Keratinocyte (primary cell): ENCODE data around the gene CTTNBP2NL.

Experiments
- CTCF ChIP-seq, 3 experiments: IDR thresholded peaks in 1 of 3; conservative IDR thresholded peaks in 1 of 3; optimal IDR thresholded peaks in 1 of 3; 2 replicates in 2 of 3; 3 replicates in 1 of 3; pipeline versions ENCODE3 to v1.5.1; 2011; ENCODE audit warnings: low read length in 3 of 3, mild to moderate bottlenecking in 3 of 3, moderate library complexity in 2 of 3, control low read depth in 1 of 3, inconsistent platforms in 1 of 3; ENCODE audit not compliant: insufficient read depth in 2 of 3; ENCODE audit errors: extremely low read depth in 1 of 3
- EZH2 ChIP-seq: IDR thresholded peaks from one replicate; pipeline ENCODE4 v1.6.1; 2012; ENCODE audit warnings: inconsistent platforms, mild to moderate bottlenecking, low read length, moderate library complexity

GRCh38 chr1:112397841-112398240 is 1.8 kb downstream of the CTTNBP2NL start:
- TF ChIP-seq CTCF (optimal IDR thresholded peaks at IDR 0.05 in 1 of 3, IDR thresholded peaks at IDR 0.05 in 1 of 3, conservative IDR thresholded peaks at IDR 0.05 in 1 of 3; ENCODE audit: extremely low read depth in 1 of 3, insufficient read depth in 2 of 3, low read length in 3 of 3), result no peak
- no peak for TF ChIP-seq EZH2
